Activated CD8-positive, alpha-beta T cell treated with anti-CD3 and anti-CD28 coated beads, Interleukin-2, amount 10 ng/mL, durations not matched to agents 7 days and 5 days (primary cell): ENCODE results near the gene LGALS7. TPM values are rescaled to one million over a fixed set of nuclear protein-coding genes. Genes with fewer than 3 reads are reported as not detected.
A peak's percentile ranks its signal among the peaks of the same experiment; 100 is the strongest.
"Not testable (repeated sequence)": the region's sequence is repeated elsewhere in the genome, so short reads cannot be mapped to it uniquely, and the experiment has no call there.

ENCODE experiments used
- ATAC-seq: fragments of 150-1000 bp; cut with Tn5 transposase; one replicate; pipeline ENCODE4 v1.10.0; 2021; ENCODE audit warnings: moderate library complexity
- CTCF ChIA-PET: fragments of 350-600 bp; sonication (Branson Sonifier 250); formaldehyde crosslinking; loops from one replicate; lab custom pipeline; 2021; ENCODE audit warnings: antibody characterized with exemption; lab: Charles Lee
- POLR2A ChIA-PET: fragments of 350-600 bp; sonication (Branson Sonifier 250); formaldehyde crosslinking; loops from one replicate; lab custom pipeline; 2021; ENCODE audit warnings: antibody characterized with exemption; lab: Charles Lee
- DNase-seq: peaks from one replicate; pipeline ENCODE4 v3.0.0-alpha.2; 2020
- H3K27ac Mint-ChIP-seq: one replicate; pipeline ENCODE4 v1.8.0; 2021; ENCODE audit warnings: mild to moderate bottlenecking, mixed read lengths
- H3K27me3 Mint-ChIP-seq: one replicate; pipeline ENCODE4 v1.8.0; 2021; ENCODE audit warnings: low read depth, mixed read lengths
- H3K36me3 Mint-ChIP-seq: one replicate; pipeline ENCODE4 v1.8.0; 2021; ENCODE audit warnings: low read depth, mixed read lengths
- H3K4me1 Mint-ChIP-seq: one replicate; pipeline ENCODE4 v1.8.0; 2021; ENCODE audit warnings: low read depth, mixed read lengths
- H3K4me3 Mint-ChIP-seq: one replicate; pipeline ENCODE4 v1.8.0; 2021; ENCODE audit warnings: mild to moderate bottlenecking, mixed read lengths
- H3K9me3 Mint-ChIP-seq: one replicate; pipeline ENCODE4 v1.8.0; 2022; ENCODE audit warnings: mixed read lengths; ENCODE audit not compliant: insufficient read depth
- total RNA-seq, 2 experiments: library from RNA; stranded (reverse); gene quantifications; one replicate each; pipeline ENCODE4 v1.2.3, GENCODE V29; 2021

The LGALS7 gene
- total RNA-seq, 2 experiments from 2014 or later, result not detected

DNA sequence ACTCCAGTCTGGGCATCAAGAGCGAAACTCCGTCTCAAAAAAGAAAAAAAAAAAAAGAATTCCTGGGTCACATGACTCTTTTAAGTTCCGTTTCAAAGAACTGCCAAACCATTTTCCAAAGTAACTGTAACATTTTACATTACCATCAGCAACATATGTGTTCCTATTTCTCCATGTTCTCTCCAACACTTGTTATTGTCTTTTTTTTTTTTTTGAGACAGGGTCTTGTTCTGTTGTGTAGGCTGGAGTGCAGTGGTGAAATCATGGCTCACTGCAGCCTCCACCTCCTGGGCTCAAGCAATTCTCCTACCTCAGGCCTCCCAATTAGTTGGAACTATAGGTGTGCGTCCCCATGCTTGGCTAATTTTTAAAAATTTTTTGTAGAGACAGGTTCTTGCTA is 22.2 kb upstream of the LGALS7 start:
- Mint-ChIP-seq H3K27ac (no peak overlapping the region), H3K9me3 (no peaks in the 10 kb centered on the region), H3K36me3 (no peaks in the 10 kb centered on the region), H3K4me3 (no peak overlapping the region), H3K4me1 (peaks cover 8% of the 10 kb centered on the region), H3K27me3 (peaks cover 14% of the 10 kb centered on the region)
- CTCF ChIA-PET, result no interaction called here
- POLR2A ChIA-PET, result no interaction called here
- ATAC-seq (no peak), DNase-seq (no peak)

DNA sequence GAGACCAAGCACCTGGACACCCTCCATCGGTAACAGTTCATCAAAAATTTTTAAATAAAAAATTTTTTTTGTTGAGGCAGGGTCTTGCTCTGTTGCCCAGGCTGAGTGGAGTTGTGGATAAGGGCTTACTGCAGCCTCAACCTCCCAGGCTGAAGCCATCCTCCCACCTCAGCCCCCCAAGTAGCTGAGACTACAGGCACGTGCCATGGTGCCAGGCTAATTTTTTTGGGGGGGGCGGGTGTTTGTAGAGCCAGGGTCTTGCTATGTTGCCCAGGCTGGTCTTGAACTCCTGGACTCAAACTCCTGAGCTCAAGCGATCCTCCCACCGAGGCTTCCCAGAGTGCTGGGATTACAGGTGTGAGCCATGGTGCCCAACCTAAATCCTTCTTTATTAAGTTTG is 20.4 kb upstream of the LGALS7 start:
- DNase-seq (no peak), ATAC-seq (no peak)
- ChIA-PET POLR2A (no interaction called here), CTCF (interaction anchor here (1.4 kb wide), 1 partner anchor 24 kb away, joined by 8 read pairs; no protein-coding TSS in a partner anchor)
- Mint-ChIP-seq H3K36me3 (no peaks in the 10 kb centered on the region), H3K27me3 (peaks cover 14% of the 10 kb centered on the region), H3K9me3 (no peaks in the 10 kb centered on the region), H3K4me3 (no peak overlapping the region), H3K4me1 (peaks cover 8% of the 10 kb centered on the region), H3K27ac (no peak overlapping the region)

DNA sequence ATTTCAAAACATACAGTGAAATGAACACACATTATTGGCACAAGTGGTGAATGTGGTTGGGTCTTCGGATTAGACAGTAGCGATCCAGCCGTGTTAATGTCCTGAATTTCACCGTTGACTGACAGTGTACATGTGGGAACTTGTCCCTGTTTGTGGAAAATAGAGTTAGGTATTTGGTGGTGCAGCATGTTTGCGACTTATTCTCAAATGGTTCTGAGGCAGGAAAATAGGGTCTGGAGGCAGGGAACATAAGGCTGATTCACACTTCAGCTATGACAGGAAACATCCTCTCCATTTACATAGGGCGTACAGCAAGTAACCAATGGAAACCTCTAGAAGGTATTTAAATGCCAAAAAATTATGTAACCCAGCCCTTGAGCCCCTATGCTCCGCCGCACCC is 19.9 kb upstream of the LGALS7 start:
- peaks cover 8% of the 10 kb centered on the region for H3K4me1 Mint-ChIP-seq
- no peak overlapping the region for H3K27ac Mint-ChIP-seq
- no peaks in the 10 kb centered on the region for H3K9me3 Mint-ChIP-seq
- ChIA-PET POLR2A (no interaction called here), CTCF (interaction anchor here (0.6 to 1.4 kb wide), 4 partner anchors 18 to 146 kb away, joined by 3 to 8 read pairs (median 3); partner anchors contain the start of gene ACTN4)
- DNase-seq, result no peak
- no peak overlapping the region for H3K4me3 Mint-ChIP-seq
- peaks cover 14% of the 10 kb centered on the region for H3K27me3 Mint-ChIP-seq
- ATAC-seq, result no peak
- H3K36me3 Mint-ChIP-seq, result no peaks in the 10 kb centered on the region

DNA sequence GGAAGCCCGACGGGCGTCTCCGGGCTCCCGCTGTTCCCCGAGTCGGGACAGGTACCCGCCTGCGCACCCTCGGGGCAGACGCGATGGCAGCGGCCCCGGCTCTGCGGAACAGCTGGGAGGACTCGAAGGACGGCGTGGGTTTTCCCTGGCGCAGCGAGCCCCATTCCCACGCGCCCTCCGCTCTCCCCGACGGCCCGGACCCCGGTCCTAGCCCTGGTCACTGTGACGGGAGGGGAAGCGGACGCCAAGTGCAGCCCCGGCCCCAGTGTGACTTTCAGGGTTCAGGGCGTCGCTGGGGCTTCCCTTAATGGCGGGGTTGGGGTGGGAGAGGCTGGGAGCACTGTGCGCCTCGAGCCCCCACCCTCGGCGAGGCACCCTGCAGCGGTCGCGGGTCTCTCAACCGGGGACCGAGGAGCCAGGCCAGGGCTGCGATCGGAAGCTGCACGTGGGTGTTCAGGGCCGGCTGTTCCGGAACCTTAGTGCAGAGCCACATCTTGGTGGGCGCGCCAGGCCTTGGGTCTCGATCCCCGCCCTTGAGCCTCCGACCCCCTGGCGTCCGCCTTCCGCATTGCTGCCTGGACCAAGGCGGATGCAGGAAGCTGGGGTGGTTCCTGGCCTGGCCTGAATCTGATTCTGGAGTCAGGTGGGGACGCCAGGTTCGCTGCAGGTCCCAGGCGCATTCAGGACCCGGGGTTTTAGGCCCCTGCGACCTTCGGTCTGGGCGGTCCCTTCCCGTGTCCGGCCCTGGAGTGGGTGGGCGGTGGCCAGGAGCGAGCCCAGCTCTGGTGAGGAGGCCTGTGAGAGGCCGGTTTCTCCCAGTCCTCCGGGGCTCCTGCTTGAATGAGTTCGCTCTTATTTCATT is 19.2 kb upstream of the LGALS7 start:
- POLR2A ChIA-PET, result no interaction called here
- Mint-ChIP-seq H3K27ac (no peak overlapping the region), H3K4me1 (peaks cover 8% of the 10 kb centered on the region), H3K9me3 (no peaks in the 10 kb centered on the region), H3K4me3 (no peak overlapping the region), H3K36me3 (no peaks in the 10 kb centered on the region), H3K27me3 (peaks cover 14% of the 10 kb centered on the region)
- DNase-seq (peak; percentile 40), ATAC-seq (peak; percentile 27)
- CTCF ChIA-PET, result interaction anchor here (0.6 to 1.4 kb wide), 4 partner anchors 18 to 145 kb away, joined by 3 to 8 read pairs (median 3); partner anchors contain the start of gene ACTN4

DNA sequence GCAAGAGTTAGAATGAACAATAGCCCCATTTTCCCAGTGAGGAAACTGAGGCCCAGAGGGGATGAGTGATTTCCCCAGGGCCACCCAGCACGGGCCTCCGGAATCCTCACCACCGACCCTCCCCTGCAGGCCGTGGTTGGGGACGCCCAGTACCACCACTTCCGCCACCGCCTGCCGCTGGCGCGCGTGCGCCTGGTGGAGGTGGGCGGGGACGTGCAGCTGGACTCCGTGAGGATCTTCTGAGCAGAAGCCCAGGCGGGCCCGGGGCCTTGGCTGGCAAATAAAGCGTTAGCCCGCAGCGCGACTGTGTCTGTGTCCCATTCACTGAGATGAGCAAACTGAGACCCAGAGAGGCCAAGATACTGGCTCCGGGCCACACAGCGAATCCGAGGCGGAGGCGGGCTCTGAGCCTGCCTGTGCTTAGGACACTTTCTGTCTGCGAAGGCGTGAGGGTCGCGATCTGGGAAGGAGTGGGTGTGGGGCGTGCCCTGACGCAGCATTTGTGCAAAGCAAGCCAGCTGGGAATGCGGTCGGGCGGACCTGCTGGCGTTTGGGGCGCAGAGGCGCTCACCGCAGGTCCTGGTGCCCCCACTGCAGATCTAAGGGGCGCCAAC is 18.2 kb upstream of the LGALS7 start:
- H3K9me3 Mint-ChIP-seq, CTCF ChIA-PET, DNase-seq, H3K27ac Mint-ChIP-seq, POLR2A ChIA-PET, H3K36me3 Mint-ChIP-seq, H3K4me3 Mint-ChIP-seq, H3K4me1 Mint-ChIP-seq: not testable (repeated sequence)
- H3K27me3 Mint-ChIP-seq, result peaks cover 14% of the 10 kb centered on the region
- peak; percentile 90 for ATAC-seq

DNA sequence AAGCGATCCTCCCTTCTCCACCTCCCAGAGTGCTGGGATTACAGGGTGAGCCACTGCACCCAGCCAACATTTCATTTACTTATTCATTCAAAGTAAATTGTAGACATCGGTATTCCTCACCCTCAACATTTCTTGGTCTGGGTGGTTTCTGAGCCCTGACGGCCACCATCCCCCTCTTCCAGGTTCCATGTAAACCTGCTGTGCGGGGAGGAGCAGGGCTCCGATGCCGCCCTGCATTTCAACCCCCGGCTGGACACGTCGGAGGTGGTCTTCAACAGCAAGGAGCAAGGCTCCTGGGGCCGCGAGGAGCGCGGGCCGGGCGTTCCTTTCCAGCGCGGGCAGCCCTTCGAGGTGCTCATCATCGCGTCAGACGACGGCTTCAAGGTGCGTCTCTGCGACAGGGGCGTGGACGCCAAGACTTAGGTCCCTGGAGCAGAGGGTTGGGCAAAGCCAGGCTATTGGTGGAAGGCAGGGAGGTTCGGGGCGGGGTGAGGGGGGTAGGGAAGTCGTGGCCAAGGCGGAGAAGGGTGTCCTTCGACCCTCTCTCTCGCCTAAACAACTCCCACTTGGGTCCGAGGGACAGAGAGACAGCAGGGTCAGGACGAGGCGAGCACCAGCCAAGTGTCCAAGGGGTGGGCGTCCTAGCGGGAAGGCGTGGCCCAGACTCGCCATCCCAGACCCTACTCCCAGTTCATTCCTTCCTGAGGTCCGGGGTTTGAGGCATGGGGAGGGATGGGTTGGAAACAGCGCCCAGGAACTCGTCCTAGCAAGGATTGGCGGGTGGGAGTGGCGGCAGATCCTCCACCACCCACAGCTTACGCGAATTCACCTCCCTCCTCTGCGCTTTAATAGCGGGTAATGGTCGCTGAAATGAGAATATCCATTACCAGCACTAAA is 17.4 kb upstream of the LGALS7 start:
- H3K4me3 Mint-ChIP-seq, H3K27ac Mint-ChIP-seq, H3K4me1 Mint-ChIP-seq, H3K9me3 Mint-ChIP-seq, ATAC-seq, POLR2A ChIA-PET, DNase-seq, H3K36me3 Mint-ChIP-seq, CTCF ChIA-PET: not testable (repeated sequence)
- H3K27me3 Mint-ChIP-seq, result peaks cover 14% of the 10 kb centered on the region

DNA sequence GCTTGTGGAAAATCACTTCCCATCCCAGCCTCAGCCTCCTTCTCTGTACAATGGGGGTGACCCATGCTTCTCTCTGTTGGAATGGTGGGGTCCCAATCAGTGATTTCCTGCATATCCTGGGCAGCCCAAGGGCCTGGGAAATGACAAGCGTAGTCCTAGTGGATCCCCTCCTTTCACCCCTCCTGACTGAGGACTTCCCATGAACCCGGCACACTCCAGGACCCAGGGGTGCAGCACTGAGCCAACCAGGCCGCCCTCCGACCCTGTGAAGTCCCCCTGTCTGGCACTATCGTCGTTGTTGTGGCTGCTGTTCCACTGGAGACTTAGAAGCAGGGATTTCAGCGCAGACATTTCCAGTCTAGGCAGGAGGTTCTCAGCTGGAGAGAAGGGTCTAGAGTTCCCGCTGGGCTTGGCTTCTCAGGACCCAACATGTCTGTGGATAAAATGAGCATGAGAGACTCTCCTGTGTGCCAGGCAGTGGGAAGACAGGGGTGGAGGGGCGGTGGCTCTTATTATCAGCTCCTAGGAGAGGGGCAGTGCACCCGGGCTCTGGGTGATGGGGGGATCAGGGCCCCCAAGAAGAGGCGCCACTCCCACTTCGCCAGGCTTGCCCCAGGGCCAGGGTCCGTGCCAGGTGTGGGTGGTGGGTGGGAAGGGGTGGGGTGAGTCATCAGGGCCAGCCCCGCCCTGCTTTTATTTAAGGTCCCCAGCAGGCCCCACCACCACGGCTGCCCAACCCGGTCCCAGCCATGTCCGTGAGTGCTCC is 15.3 kb upstream of the LGALS7 start, which contains the start of gene LGALS7B:
TSS of gene LGALS7B (plus strand) at position 723 of the 766 bp plus-strand sequence. CDS start at position 750, 27 bp downstream.
- ChIA-PET POLR2A (no interaction called here), CTCF (no interaction called here)
- peaks cover 3% of the 10 kb centered on the region for H3K27me3 Mint-ChIP-seq
- ATAC-seq (no peak), DNase-seq (no peak)
- no peaks in the 10 kb centered on the region for H3K9me3 Mint-ChIP-seq
- H3K27ac Mint-ChIP-seq, result peak within 1 kb of the TSS; percentile 43
- no peaks in the 10 kb centered on the region for H3K36me3 Mint-ChIP-seq
- no peak within 1 kb of the TSS for H3K4me3 Mint-ChIP-seq
- H3K4me1 Mint-ChIP-seq, result peaks cover 8% of the 10 kb centered on the region

DNA sequence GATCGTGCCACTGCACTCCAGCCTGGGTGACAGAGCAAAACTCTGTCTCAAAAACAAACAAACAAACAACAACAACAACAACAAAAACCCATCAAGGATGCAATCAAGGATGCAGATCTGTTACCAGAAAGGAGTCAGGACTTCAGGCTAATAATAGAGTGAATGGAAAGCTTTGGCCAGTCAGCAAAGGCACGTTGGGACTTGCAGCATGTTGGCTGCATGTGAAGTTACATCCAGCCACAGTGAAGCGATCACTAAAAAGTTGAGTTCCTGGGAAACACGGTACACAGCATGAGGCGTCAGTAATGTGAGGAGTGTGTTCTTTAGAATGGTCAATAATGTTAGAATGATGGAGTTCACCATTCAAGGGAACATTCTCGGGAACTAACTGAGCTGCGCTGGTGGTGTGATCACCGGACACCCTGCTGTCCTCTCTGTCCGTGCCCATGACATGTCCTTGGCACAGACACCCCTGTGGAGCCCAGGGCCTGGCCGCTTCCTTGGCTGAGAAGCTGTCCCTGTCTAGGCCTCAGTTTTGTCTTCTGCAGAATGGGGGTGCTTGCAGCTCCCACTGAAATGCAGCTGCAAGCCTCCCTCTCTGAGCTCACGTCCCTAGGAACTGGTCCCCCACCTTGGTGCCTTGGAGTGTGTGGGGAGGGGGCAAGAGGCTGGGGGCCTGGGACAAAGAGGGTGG is 13.4 kb upstream of the LGALS7 start:
- H3K27ac Mint-ChIP-seq, result no peak overlapping the region
- H3K36me3 Mint-ChIP-seq, result no peaks in the 10 kb centered on the region
- ChIA-PET POLR2A (interaction anchor here (1.9 kb wide), 1 partner anchor 17 kb away, joined by 6 read pairs; no protein-coding TSS in a partner anchor), CTCF (interaction anchor here (2.0 kb wide), 1 partner anchor 17 kb away, joined by 12 read pairs; no protein-coding TSS in a partner anchor)
- peaks cover under 1% of the 10 kb centered on the region for H3K27me3 Mint-ChIP-seq
- H3K4me3 Mint-ChIP-seq, result no peak overlapping the region
- H3K9me3 Mint-ChIP-seq, result no peaks in the 10 kb centered on the region
- ATAC-seq (no peak), DNase-seq (no peak)
- H3K4me1 Mint-ChIP-seq, result no peaks in the 10 kb centered on the region

DNA sequence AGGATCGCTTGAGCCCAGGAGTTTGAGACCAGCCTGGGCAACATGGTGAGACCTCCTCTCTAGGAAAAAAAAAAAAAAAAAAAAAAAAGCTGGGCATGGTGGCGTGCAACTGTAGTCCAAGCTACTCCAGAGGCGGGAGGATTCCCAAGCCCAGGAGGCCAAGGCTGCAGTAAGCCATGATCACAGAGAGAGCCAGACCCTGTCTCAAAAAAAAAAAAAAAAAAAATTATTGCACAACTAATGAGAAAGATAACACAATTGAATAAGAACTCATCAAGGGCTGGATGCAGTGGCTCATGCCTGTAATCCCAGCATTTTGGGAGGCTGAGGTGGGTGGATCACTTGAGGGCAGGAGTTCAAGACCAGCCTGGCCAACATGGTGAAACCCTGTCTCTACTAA is 12.7 kb upstream of the LGALS7 start:
- H3K4me1 Mint-ChIP-seq, ATAC-seq: not testable (repeated sequence)

DNA sequence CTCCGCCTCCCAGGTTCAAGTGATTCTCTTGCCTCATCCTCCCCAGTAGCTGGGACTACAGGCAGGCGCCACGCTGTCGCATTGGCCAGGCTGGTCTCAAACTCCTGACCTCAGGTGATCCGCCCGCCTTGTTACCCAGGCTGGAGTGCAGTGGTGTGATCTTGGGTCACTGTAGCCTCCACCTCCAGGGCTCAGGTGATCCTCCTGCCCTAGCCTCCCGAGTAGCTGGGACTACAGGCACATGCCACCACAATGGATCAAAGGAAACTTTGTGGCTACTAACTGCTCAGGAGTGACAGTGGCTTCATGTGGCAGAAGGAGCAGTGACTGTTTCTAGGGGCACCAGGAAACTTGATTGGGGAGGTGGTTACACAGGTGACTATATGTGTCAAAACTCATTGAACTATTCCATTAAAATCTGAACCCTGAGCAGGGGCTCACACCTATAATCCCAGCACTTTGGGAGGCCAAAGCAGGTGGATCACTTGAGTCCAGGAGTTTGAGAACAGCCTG is 11.9 kb upstream of the LGALS7 start:
- ChIA-PET POLR2A (interaction anchor here (1.9 kb wide), 1 partner anchor 16 kb away, joined by 6 read pairs; no protein-coding TSS in a partner anchor), CTCF (no interaction called here)
- H3K4me3 Mint-ChIP-seq, result no peak overlapping the region
- peaks cover 9% of the 10 kb centered on the region for H3K27me3 Mint-ChIP-seq
- no peaks in the 10 kb centered on the region for H3K4me1 Mint-ChIP-seq
- ATAC-seq (no peak), DNase-seq (no peak)
- H3K27ac Mint-ChIP-seq, result no peak overlapping the region
- no peaks in the 10 kb centered on the region for H3K9me3 Mint-ChIP-seq
- H3K36me3 Mint-ChIP-seq, result no peaks in the 10 kb centered on the region

More for the DNA sequence above, 12.7 kb upstream of the LGALS7 start:
- ChIA-PET CTCF (interaction anchor here (2.0 kb wide), 1 partner anchor 16 kb away, joined by 12 read pairs; no protein-coding TSS in a partner anchor), POLR2A (interaction anchor here (1.9 kb wide), 1 partner anchor 17 kb away, joined by 6 read pairs; no protein-coding TSS in a partner anchor)
- not testable (repeated sequence) for H3K27me3 Mint-ChIP-seq, H3K4me3 Mint-ChIP-seq, DNase-seq, H3K27ac Mint-ChIP-seq, H3K36me3 Mint-ChIP-seq, H3K9me3 Mint-ChIP-seq
